ENCODE data around the gene CASP6. TPM values are rescaled to one million over a fixed set of nuclear protein-coding genes. Genes with fewer than 3 reads are reported as not detected.

The CASP6 gene
- total and polyA plus RNA-seq, 2 of the 8 experiments (the other 6 are each of a cell fraction or from before 2014, with no cell fraction given): 29.5 to 35.1 TPM

DNA sequence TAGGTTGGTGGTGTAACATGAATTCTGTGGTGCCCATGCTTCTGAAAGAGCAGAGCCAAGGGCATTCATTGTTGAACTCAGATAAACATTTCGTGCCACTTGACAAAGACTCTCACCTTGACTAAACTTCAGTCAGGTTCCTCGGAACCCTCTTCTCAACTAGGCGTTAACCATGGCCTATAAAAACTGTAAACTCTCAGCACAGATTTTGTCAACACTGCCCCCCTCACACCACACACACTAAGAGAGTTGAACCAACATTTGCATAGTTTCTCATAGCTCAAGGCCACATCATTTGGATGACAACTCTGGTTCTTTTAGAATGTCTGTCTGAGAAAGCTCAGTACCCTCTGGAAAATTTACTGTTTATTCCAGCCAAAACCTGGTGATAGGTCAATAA lies 28.1 kb downstream of the CASP6 start:
- Histone ChIP-seq H2BK12ac (ENCODE audit: low read depth, low read length) (no peak overlapping the region), H3K56ac (replicated peaks; ENCODE audit: insufficient read length, low read depth, low read length) (no peak overlapping the region), H3K4me3 (ENCODE audit: extremely low read depth in 1 of 4, insufficient read depth in 2 of 4, low read depth in 3 of 4, low read length in 4 of 4) (no peak overlapping the region), H3K4me2 (ENCODE audit: insufficient read depth in 1 of 2, low read depth in 2 of 2, low read length in 2 of 2) (no peak overlapping the region), H2BK5ac (ENCODE audit: low read depth, low read length) (no peak overlapping the region), H3K23ac (ENCODE audit: insufficient read length) (no peak overlapping the region), H3K79me1 (ENCODE audit: low read depth, low read length) (no peaks in the 10 kb centered on the region), H3K36me3 (ENCODE audit: control insufficient read depth in 2 of 4, insufficient read depth in 4 of 4, low read length in 3 of 4) (peaks cover 0 to 9% (median 0%) of the 10 kb centered on the region in 4 experiments; a peak in 1 of 8 replicates), H3K9me3 (ENCODE audit: insufficient read depth in 2 of 2, low read depth in 1 of 2, low read length in 1 of 2) (peaks cover 3 to 20% of the 10 kb centered on the region in 2 experiments; a peak in 3 of 4 replicates), H3K79me2 (ENCODE audit: control insufficient read depth in 1 of 2, insufficient read depth in 2 of 2, low read length in 2 of 2) (no peaks in the 10 kb centered on the region), H3K18ac (ENCODE audit: extremely low read depth, low read length) (no peak overlapping the region), H4K20me1 (replicated peaks in 1 of 2; ENCODE audit: control insufficient read depth in 1 of 2, insufficient read depth in 2 of 2, low read length in 2 of 2) (no peaks in the 10 kb centered on the region), H2BK15ac (ENCODE audit: low read length) (no peak overlapping the region), H3K23me2 (ENCODE audit: low read depth, low read length) (no peaks in the 10 kb centered on the region; the same call in 1 of the 2 replicates), H2AK5ac (ENCODE audit: low read depth, low read length) (no peak overlapping the region), H3K4me1 (replicated peaks in 1 of 4; ENCODE audit: control insufficient read depth in 3 of 4, insufficient read depth in 4 of 4, low read length in 3 of 4) (no peaks in the 10 kb centered on the region), H4K5ac (ENCODE audit: insufficient read length, low read depth, low read length) (no peak overlapping the region), H4K8ac (ENCODE audit: extremely low read depth, insufficient read depth, low read length) (no peak overlapping the region), H2BK120ac (replicated peaks; ENCODE audit: low read depth, low read length) (no peak overlapping the region), H3K4ac (replicated peaks; ENCODE audit: insufficient read length, low read depth, low read length) (no peak overlapping the region), H3K9ac (replicated peaks in 1 of 4; ENCODE audit: extremely low read depth in 1 of 4, low read depth in 3 of 4, low read length in 3 of 4) (no peak overlapping the region), H3K27me3 (replicated peaks in 1 of 4; ENCODE audit: control insufficient read depth in 3 of 4, extremely low read depth in 1 of 4, insufficient read depth in 3 of 4, low read length in 3 of 4) (no peaks in the 10 kb centered on the region), H2BK20ac (ENCODE audit: low read length) (no peak overlapping the region), H3K14ac (ENCODE audit: insufficient read length) (no peak overlapping the region), H3K27ac (ENCODE audit: low read depth, low read length) (no peak overlapping the region), H4K91ac (replicated peaks; ENCODE audit: insufficient read length, low read length) (no peak overlapping the region), H2AFZ (ENCODE audit: low read length) (no peak overlapping the region)
- FAIRE-seq (no peak), DNase-seq (ENCODE audit: low read depth in 1 of 2, low spot score in 2 of 2) (no peak)
- ChIA-PET POLR2A (ENCODE audit: partially characterized antibody) (no interaction called here), CTCF (ENCODE audit: partially characterized antibody) (interaction anchor here (0.6 kb wide), 1 partner anchor 33 kb away, joined by 3 read pairs; no protein-coding TSS in a partner anchor)
- 92% methylated on average over 3 of the region's 3 CpGs; no CpG with 5 or more reads in 1 of the 2 experiments for WGBS, 2 experiments (ENCODE audit: extremely low coverage in 1 of 2, insufficient coverage in 1 of 2, insufficient read length in 1 of 2, insufficient replicate concordance in 2 of 2, low coverage in 1 of 2, low lambda C conversion rate in 2 of 2, missing lambda C conversion rate in 1 of 2)
- no peak for TF ChIP-seq CHD1 (IDR thresholded peaks at IDR 0.05; ENCODE audit: low read depth, low read length)
- no peak for TF ChIP-seq CEBPB (IDR thresholded peaks at IDR 0.05; ENCODE audit: low read depth, low read length)
- no peak for TF ChIP-seq GTF2F1 (IDR thresholded peaks at IDR 0.05; ENCODE audit: borderline replicate concordance, low read depth, low read length)
- TF ChIP-seq SIN3A (conservative IDR thresholded peaks at IDR 0.05 in 1 of 2, IDR thresholded peaks at IDR 0.05 in 1 of 2; ENCODE audit: low read depth in 1 of 2, low read length in 2 of 2): no peak
- TF ChIP-seq KDM1A (IDR thresholded peaks at IDR 0.05; ENCODE audit: borderline replicate concordance, low read length): no peak
- no peak for TF ChIP-seq GABPA (IDR thresholded peaks at IDR 0.05; ENCODE audit: borderline replicate concordance, insufficient read depth, low read length)
- no peak for TF ChIP-seq NANOG (IDR thresholded peaks at IDR 0.05; ENCODE audit: insufficient read depth, low read depth, low read length, poor library complexity, severe bottlenecking)
- TF ChIP-seq POLR2AphosphoS5 (IDR thresholded peaks at IDR 0.05; ENCODE audit: low read depth, low read length): no peak
- TF ChIP-seq RAD21 (IDR thresholded peaks at IDR 0.05 in 1 of 2, conservative IDR thresholded peaks at IDR 0.05 in 1 of 2; ENCODE audit: low read depth in 2 of 2, low read length in 2 of 2): no peak
- no peak for TF ChIP-seq TAF7 (optimal IDR thresholded peaks at IDR 0.05; ENCODE audit: borderline replicate concordance, low read depth, low read length)
- no peak for TF ChIP-seq CBX8 (IDR thresholded peaks at IDR 0.05; ENCODE audit: borderline replicate concordance, low read depth, low read length)
- TF ChIP-seq JUN (IDR thresholded peaks at IDR 0.05; ENCODE audit: low read depth, low read length): no peak
- TF ChIP-seq EP300 (IDR thresholded peaks at IDR 0.05; ENCODE audit: borderline replicate concordance in 1 of 2, low read depth in 2 of 2, low read length in 2 of 2): no peak
- TF ChIP-seq ASH2L (IDR thresholded peaks at IDR 0.05; ENCODE audit: low read length): no peak
